Mucosa of descending colon (tissue), 3 donors: ENCODE data around the gene TMIE. TPM values are rescaled to one million over a fixed set of nuclear protein-coding genes. Genes with fewer than 3 reads are reported as not detected.

ENCODE experiments used
- ATAC-seq: fragments of 200-7000 bp; cut with Tn5 transposase; one replicate; pipeline ENCODE4 v1.9.1; 2020; ENCODE audit warnings: mild to moderate bottlenecking, moderate library complexity
- DNase-seq, 3 donors: peaks; one replicate each; pipeline ENCODE4 v3.0.0-alpha.2; 2020
- H3K36me3 ChIP-seq: fragments of 200-600 bp; one replicate; pipeline ENCODE4 v1.8.0; 2021; ENCODE audit warnings: low read depth, mild to moderate bottlenecking
- H3K4me1 ChIP-seq: fragments of 200-600 bp; one replicate; pipeline ENCODE4 v1.8.0; 2021; ENCODE audit warnings: low read depth, mild to moderate bottlenecking
- H3K4me3 ChIP-seq: fragments of 200-600 bp; one replicate; pipeline ENCODE4 v1.8.0; 2021; ENCODE audit warnings: mild to moderate bottlenecking
- H3K9me3 ChIP-seq: fragments of 200-600 bp; one replicate; pipeline ENCODE4 v1.8.0; 2021; ENCODE audit warnings: mild to moderate bottlenecking
- intact Hi-C, 2 donors: fragments of 100-400 bp; cut with DNase I in 1 of 2; cut with micrococcal nuclease in 1 of 2; formaldehyde crosslinking; loops; one replicate each; pipeline versions ENCODE4 v1.11.0 to v1.11.1; 2022; cut with DNase I, micrococcal nuclease
- total RNA-seq, 3 donors: library from RNA; stranded (reverse); fragmentation: NEBNext Ultra II Directional in 2 of 3; extraction: Animal tissue kit (Norgen Biotek cat#: 25700) in 2 of 3; gene quantifications; one replicate each; pipeline versions ENCODE4 v1.2.1 to v1.2.4, GENCODE V29; 2021 to 2023
- TF ChIP-seq, protein P1 (sequence below): fragments of 200-600 bp; IDR thresholded peaks from one replicate; pipeline ENCODE4 v1.8.0; 2022; ENCODE audit warnings: antibody characterized with exemption, mild to moderate bottlenecking
- donor health status: DM: no; HTN: no; CAD: no; lungs with moderate emphysema.
- donor health status: DM: no; HTN: no; CAD: no.
- donor health status: DM: no; HTN: yes; CAD: no.

Gene TMIE
- total RNA-seq, 3 donors from 2014 or later, result 0.23 to 1.1 TPM; not detected in 1

DNA sequence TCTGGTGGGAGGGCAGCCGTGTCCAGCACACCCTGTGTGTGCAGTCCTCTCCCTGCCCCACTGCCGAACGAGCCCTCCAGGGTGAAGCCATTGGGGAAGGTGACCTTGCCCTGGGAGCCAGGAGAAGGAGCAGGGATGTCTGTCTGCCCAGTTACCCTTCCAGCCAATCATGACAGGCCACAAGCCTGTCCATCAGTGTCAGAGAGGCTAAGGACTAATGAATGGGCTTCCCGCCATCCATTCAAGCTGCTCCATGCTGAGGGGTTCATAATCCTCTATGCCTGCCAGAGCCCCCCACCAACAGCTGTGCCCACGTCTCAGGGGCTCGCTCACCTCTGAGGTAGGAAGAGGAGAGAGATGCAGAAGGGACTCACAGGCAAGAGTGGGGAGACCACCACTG lies 22.9 kb upstream of the TMIE start:
- TF ChIP-seq, protein P1, sequence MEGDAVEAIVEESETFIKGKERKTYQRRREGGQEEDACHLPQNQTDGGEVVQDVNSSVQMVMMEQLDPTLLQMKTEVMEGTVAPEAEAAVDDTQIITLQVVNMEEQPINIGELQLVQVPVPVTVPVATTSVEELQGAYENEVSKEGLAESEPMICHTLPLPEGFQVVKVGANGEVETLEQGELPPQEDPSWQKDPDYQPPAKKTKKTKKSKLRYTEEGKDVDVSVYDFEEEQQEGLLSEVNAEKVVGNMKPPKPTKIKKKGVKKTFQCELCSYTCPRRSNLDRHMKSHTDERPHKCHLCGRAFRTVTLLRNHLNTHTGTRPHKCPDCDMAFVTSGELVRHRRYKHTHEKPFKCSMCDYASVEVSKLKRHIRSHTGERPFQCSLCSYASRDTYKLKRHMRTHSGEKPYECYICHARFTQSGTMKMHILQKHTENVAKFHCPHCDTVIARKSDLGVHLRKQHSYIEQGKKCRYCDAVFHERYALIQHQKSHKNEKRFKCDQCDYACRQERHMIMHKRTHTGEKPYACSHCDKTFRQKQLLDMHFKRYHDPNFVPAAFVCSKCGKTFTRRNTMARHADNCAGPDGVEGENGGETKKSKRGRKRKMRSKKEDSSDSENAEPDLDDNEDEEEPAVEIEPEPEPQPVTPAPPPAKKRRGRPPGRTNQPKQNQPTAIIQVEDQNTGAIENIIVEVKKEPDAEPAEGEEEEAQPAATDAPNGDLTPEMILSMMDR, result no peak
- intact Hi-C loops, result no loop called here
- Histone ChIP-seq H3K9me3 (no peaks in the 10 kb centered on the region), H3K36me3 (no peaks in the 10 kb centered on the region), H3K4me3 (no peak overlapping the region), H3K4me1 (no peaks in the 10 kb centered on the region)
- DNase-seq (peak in 2 of 3 donors; percentile 12 to 44), ATAC-seq (no peak)

DNA sequence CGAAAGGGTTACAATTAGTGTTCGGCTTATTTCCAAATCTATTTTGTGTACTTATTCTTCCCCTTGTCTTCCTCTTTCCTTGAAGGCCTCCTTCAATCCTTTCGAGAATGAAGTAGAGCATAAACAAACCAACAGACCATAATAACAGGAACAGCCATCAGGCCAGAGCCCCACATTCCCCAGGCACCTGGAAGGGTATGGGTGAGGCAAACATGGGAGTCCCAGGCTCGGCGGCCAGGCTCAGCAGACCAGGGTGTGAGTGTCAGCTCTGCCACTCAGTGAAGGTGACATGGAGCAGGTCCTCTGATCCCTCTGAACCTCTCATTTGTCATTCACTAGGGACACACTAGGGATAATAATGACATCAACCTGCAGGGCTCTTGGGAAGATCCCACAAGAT lies 21.5 kb upstream of the TMIE start:
- no peaks in the 10 kb centered on the region for H3K36me3 ChIP-seq

DNA sequence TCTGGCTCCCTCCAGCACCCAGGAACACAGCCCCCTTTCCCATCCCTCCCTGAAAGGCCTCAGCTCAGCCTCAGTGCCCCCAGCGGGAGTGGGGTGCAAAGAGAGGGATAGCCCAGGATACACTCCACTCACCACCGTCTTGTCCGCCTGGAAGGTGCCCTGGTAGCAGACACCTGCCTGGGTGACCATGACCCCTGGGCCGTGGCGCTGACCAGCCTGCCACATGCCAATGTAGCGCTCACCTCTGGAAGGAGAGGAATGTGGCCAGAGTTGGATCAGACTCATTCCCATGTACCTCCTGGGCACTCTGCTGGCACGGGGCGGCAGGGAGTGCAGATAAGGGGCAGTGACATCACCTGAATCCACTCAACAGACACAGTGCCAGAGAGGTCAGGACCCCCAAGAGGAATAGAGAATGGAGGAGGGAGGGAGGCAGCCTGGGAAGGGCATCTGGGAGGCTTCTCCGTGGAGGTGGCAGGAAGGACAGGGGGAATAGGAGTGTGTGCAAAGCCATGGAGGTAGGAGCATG lies 20.8 kb upstream of the TMIE start:
- ATAC-seq (no peak), DNase-seq (no peak)
- TF ChIP-seq, protein P1, result no peak
- H3K9me3 ChIP-seq, result no peaks in the 10 kb centered on the region
- H3K36me3 ChIP-seq, result no peaks in the 10 kb centered on the region
- H3K4me3 ChIP-seq, result no peak overlapping the region
- no peaks in the 10 kb centered on the region for H3K4me1 ChIP-seq
- intact Hi-C loops, result no loop called here

More for the DNA sequence above, 21.5 kb upstream of the TMIE start:
- H3K4me1 ChIP-seq, result no peaks in the 10 kb centered on the region
- DNase-seq (no peak), ATAC-seq (no peak)
- intact Hi-C loops, result no loop called here
- no peaks in the 10 kb centered on the region for H3K9me3 ChIP-seq
- TF ChIP-seq, protein P1, result no peak
- H3K4me3 ChIP-seq, result no peak overlapping the region

DNA sequence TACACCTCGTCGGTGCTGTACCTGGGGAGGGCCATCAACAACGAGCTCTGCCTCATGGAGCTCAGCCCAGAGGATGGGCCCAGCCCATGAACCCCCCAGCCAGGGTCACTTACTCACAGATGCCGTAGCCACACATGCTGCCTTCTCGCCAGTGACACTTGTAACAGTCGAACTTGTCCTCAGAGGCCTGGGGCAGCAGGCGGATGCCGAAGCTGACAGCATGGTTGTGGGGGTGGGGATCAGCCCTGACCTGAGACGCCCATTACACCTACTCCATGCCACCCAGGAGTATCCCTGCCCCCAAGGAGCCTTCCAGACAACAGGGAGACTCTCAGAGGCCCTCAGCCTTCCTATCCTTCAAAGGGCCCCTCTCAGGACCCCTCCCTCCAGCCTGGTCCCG lies 19.8 kb upstream of the TMIE start:
- H3K36me3 ChIP-seq, result no peaks in the 10 kb centered on the region
- DNase-seq (no peak), ATAC-seq (no peak)
- no peaks in the 10 kb centered on the region for H3K4me1 ChIP-seq
- intact Hi-C loops, result no loop called here
- TF ChIP-seq, protein P1, result no peak
- no peak overlapping the region for H3K4me3 ChIP-seq
- no peaks in the 10 kb centered on the region for H3K9me3 ChIP-seq

DNA sequence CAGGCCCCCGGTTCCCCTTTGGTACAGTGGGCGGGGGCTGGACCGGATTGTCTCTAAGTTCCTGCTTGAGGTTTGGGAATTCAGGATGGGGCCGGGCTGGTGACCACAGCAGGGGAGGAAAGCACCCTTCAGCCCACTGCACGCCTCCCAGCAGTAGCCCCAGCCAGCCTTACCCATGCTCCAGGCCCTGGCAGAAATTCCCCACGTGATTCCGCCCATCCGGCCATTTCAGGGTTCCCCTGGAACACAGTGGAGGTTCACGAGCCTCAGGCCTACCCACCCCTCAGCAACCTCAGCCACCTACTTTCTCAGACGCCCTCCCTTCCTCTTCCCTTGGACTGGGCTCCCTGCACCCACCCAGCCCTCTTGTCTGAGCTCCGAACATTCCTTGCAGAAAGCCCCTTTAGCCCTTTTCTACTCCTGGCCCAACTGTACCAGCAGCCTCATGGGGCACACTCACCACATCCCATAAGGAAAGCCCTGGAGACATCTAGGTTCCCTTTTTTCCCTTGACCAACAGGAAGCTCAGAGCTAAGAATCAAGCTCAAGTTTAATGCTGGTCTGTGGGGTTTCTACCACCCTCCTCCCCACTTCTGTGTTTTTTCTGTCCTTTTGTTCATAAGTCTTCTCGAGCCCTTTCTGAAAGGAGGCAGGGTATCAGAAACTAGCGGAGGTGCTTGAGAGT lies 19.2 kb upstream of the TMIE start:
- TF ChIP-seq, protein P1, result no peak
- Histone ChIP-seq H3K36me3 (no peaks in the 10 kb centered on the region), H3K9me3 (no peaks in the 10 kb centered on the region), H3K4me1 (no peaks in the 10 kb centered on the region), H3K4me3 (no peak overlapping the region)
- DNase-seq (no peak), ATAC-seq (no peak)
- intact Hi-C loops, result no loop called here
